ENCODE measurements around the gene DCLRE1B. TPM values are rescaled to one million over a fixed set of nuclear protein-coding genes. Genes with fewer than 3 reads are reported as not detected.
A peak's percentile ranks its signal among the peaks of the same experiment; 100 is the strongest.

Gene DCLRE1B
- total RNA-seq, 2 experiments from 2014 or later: 19.1 to 19.3 TPM

- ChIA-PET POLR2A (no interaction called here), CTCF (no interaction called here)
- Mint-ChIP-seq H3K27ac (no peak overlapping the region), H3K4me3 (no peak overlapping the region), H3K9me3 (no peaks in the 10 kb centered on the region), H3K27me3 (no peaks in the 10 kb centered on the region), H3K36me3 (ENCODE audit: low read depth) (no peaks in the 10 kb centered on the region), H3K4me1 (ENCODE audit: low read depth) (peaks cover 4% of the 10 kb centered on the region)
- no peak for ATAC-seq
- no peak for DNase-seq
- no peak for TF ChIP-seq CTCF (IDR thresholded peaks at IDR 0.05)
- intact Hi-C loops (cut with micrococcal nuclease): no loop called here
Measured at GRCh38 chr1:113922957-113923356, 17.8 kb downstream of the DCLRE1B start.

- Mint-ChIP-seq H3K9me3 (no peaks in the 10 kb centered on the region), H3K36me3 (ENCODE audit: low read depth) (no peaks in the 10 kb centered on the region), H3K4me1 (ENCODE audit: low read depth) (peaks cover 11% of the 10 kb centered on the region), H3K27ac (no peak overlapping the region), H3K4me3 (no peak overlapping the region), H3K27me3 (no peaks in the 10 kb centered on the region)
- DNase-seq: no peak
- ATAC-seq: no peak
- TF ChIP-seq CTCF (IDR thresholded peaks at IDR 0.05): no peak
- POLR2A ChIA-PET: interaction anchor here (0.7 to 1.4 kb wide), 2 partner anchors 9 to 88 kb away, joined by 3 to 4 read pairs; no protein-coding TSS in a partner anchor
- CTCF ChIA-PET: interaction anchor here (1.7 kb wide), 1 partner anchor 19 kb away, joined by 5 read pairs; the partner anchor contains the start of gene DCLRE1B
- intact Hi-C loops (cut with micrococcal nuclease): no loop called here
Measured at GRCh38 chr1:113924473-113924872, 19.3 kb downstream of the DCLRE1B start.

DNA sequence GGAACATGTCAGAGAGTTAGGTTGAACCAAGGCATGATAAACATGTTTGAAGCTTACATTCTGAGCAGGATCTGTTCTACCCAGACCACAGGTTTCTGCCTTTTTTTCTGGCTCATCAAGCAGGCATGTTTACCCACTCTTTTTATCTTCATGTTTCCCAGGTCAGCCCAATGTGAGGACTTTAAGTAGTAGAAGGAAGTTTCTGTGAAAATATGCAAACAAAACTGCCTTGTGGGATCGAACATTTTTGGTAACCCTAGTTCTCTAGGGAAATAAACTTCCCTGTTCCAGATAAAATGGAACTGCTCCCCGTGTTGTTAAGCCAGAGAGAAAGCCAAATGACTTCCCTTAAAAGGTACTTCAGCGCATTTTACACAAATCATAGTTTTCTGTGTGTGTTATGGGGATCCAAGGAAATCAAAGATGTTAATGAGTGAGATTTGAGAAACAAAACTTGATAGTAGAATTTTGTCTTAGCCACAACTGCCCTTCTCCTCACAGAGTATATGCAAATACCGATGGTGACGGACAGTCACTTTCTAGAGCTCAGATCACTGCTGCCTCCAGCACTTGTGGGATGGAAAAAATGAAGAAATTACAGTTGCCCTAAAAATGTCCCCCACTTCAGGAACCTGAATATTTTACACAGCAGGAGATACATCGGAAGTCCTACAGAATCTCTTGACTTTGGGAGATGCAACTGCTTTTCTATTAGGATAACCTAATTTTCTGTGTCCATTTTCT is 23.2 kb downstream of the DCLRE1B start:
- TF ChIP-seq CTCF (IDR thresholded peaks at IDR 0.05): no peak
- DNase-seq (no peak), ATAC-seq (no peak)
- Mint-ChIP-seq H3K4me1 (ENCODE audit: low read depth) (peaks cover 25% of the 10 kb centered on the region), H3K27ac (peak overlapping the region; percentile 100), H3K27me3 (no peaks in the 10 kb centered on the region), H3K9me3 (no peaks in the 10 kb centered on the region), H3K4me3 (peak overlapping the region; percentile 90), H3K36me3 (ENCODE audit: low read depth) (peaks cover 5% of the 10 kb centered on the region)
- POLR2A ChIA-PET: interaction anchor here (0.8 to 6.8 kb wide), 12 partner anchors 10 to 823 kb away, joined by 3 to 93 read pairs (median 12); partner anchors contain the start of genes AP4B1, DCLRE1B and PTPN22
- intact Hi-C loops (cut with micrococcal nuclease): no loop called here
- CTCF ChIA-PET: interaction anchor here (1.5 to 5.5 kb wide), 8 partner anchors 8 to 354 kb away, joined by 4 to 57 read pairs (median 16); partner anchors contain the start of genes AP4B1 and DCLRE1B

GRCh38 chr1:113928941-113929749 is 24.0 kb downstream of the DCLRE1B start, which contains the start of gene HIPK1:
Gene HIPK1 (plus strand): TSS chr1:113929324.
- peaks cover 33% of the 10 kb centered on the region for H3K4me1 Mint-ChIP-seq (ENCODE audit: low read depth)
- peaks cover 11% of the 10 kb centered on the region for H3K36me3 Mint-ChIP-seq (ENCODE audit: low read depth)
- ATAC-seq (peak; percentile 68), DNase-seq (peak; percentile 95)
- peak within 1 kb of the TSS; percentile 100 for H3K27ac Mint-ChIP-seq
- intact Hi-C loops (cut with micrococcal nuclease): no loop called here
- POLR2A ChIA-PET: interaction anchor here (0.8 to 6.8 kb wide), 19 partner anchors 11 to 822 kb away, joined by 3 to 93 read pairs (median 7); partner anchors contain the start of genes AP4B1, DCLRE1B, PTPN22 and RSBN1
- CTCF ChIA-PET: interaction anchor here (0.9 to 5.5 kb wide), 11 partner anchors 9 to 413 kb away, joined by 3 to 57 read pairs (median 7); partner anchors contain the start of genes AP4B1 and DCLRE1B
- peak within 1 kb of the TSS; percentile 90 for H3K4me3 Mint-ChIP-seq
- no peaks in the 10 kb centered on the region for H3K27me3 Mint-ChIP-seq
- no peaks in the 10 kb centered on the region for H3K9me3 Mint-ChIP-seq
- no peak for TF ChIP-seq CTCF (IDR thresholded peaks at IDR 0.05)

All from activated CD8-positive, alpha-beta T cell treated with anti-CD3 and anti-CD28 coated beads for 36 hours (primary cell).